Endothelial cell (in vitro differentiated cells): ENCODE measurements around the gene TBC1D12. TPM values are rescaled to one million over a fixed set of nuclear protein-coding genes. Genes with fewer than 3 reads are reported as not detected.

Experiments used
- DNase-seq: peaks from one replicate; pipeline ENCODE4 v3.0.0; 2021; ENCODE audit warnings: low spot score
- H3K27ac Mint-ChIP-seq: one replicate; pipeline ENCODE4 v1.8.0; 2021; ENCODE audit warnings: mixed read lengths, inconsistent platforms; ENCODE audit not compliant: unreplicated experiment
- H3K27me3 Mint-ChIP-seq: one replicate; pipeline ENCODE4 v1.8.0; 2021; ENCODE audit warnings: mild to moderate bottlenecking, moderate library complexity, mixed read lengths, inconsistent platforms; ENCODE audit not compliant: unreplicated experiment
- H3K36me3 Mint-ChIP-seq: one replicate; pipeline ENCODE4 v1.8.0; 2021; ENCODE audit warnings: mild to moderate bottlenecking, low read depth, mixed read lengths, inconsistent platforms; ENCODE audit not compliant: unreplicated experiment
- H3K4me1 Mint-ChIP-seq: one replicate; pipeline ENCODE4 v1.8.0; 2021; ENCODE audit warnings: mild to moderate bottlenecking, mixed read lengths, inconsistent platforms; ENCODE audit not compliant: unreplicated experiment
- H3K4me3 Mint-ChIP-seq: one replicate; pipeline ENCODE4 v1.8.0; 2021; ENCODE audit warnings: mild to moderate bottlenecking, mixed read lengths, inconsistent platforms; ENCODE audit not compliant: unreplicated experiment
- H3K9me3 Mint-ChIP-seq: one replicate; pipeline ENCODE4 v1.8.0; 2021; ENCODE audit warnings: mixed read lengths, inconsistent platforms; ENCODE audit not compliant: unreplicated experiment
- CTCF ChIP-seq: fragments of 200-600 bp; sonication (generic); IDR thresholded peaks from one replicate; pipeline ENCODE4 v1.5.0; 2021; ENCODE audit warnings: antibody characterized with exemption; ENCODE audit not compliant: unreplicated experiment
- total RNA-seq: library from RNA; stranded (reverse); fragmentation: NEBNext Ultra II Directional; extraction: Animal tissue kit (Norgen Biotek cat#: 25700); gene quantifications from one replicate; pipeline ENCODE4 v1.2.1, GENCODE V29; 2021; ENCODE audit not compliant: unreplicated experiment

The TBC1D12 gene
- total RNA-seq, 1 donor from 2014 or later, result 9.3 TPM

GRCh38 chr10:94485094-94485493 is 82.8 kb downstream of the TBC1D12 start:
- H3K27ac Mint-ChIP-seq, result no peak overlapping the region
- H3K27me3 Mint-ChIP-seq, result peaks cover 1% of the 10 kb centered on the region
- no peak for TF ChIP-seq CTCF

GRCh38 chr10:94487575-94487974 is 85.2 kb downstream of the TBC1D12 start:
- Mint-ChIP-seq H3K27me3 (no peaks in the 10 kb centered on the region), H3K4me1 (no peaks in the 10 kb centered on the region), H3K27ac (no peak overlapping the region), H3K4me3 (no peak overlapping the region), H3K36me3 (peaks cover 6% of the 10 kb centered on the region), H3K9me3 (no peaks in the 10 kb centered on the region)
- no peak for TF ChIP-seq CTCF
- no peak for DNase-seq

More at GRCh38 chr10:94485094-94485493, 82.8 kb downstream of the TBC1D12 start:
- H3K4me1 Mint-ChIP-seq, result no peaks in the 10 kb centered on the region
- no peak for DNase-seq
- no peaks in the 10 kb centered on the region for H3K9me3 Mint-ChIP-seq
- H3K4me3 Mint-ChIP-seq, result no peak overlapping the region
- H3K36me3 Mint-ChIP-seq, result peaks cover 6% of the 10 kb centered on the region

DNA sequence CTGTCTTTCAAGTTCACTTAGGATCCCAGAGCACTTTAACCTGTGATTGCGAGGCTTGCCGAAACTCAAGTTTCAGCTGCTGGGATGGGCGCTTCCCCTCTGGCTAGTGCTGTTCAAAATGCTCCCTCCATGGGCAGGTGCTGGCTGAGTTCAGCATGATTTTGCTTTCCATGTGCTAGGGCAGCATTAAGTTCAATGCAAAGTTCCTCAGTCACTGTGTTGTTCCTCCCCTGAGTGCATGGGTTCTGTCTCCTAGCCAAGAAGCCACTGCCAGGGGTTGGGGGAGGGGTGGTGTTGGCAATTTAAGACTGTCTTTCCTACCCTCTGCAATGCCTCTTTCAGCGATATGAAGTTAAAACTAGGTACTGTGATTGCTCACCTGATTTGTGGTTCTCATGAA is 86.8 kb downstream of the TBC1D12 start:
- H3K4me3 Mint-ChIP-seq, result no peak overlapping the region
- no peaks in the 10 kb centered on the region for H3K4me1 Mint-ChIP-seq
- H3K9me3 Mint-ChIP-seq, result no peaks in the 10 kb centered on the region
- no peak for TF ChIP-seq CTCF
- no peak overlapping the region for H3K27ac Mint-ChIP-seq
- H3K36me3 Mint-ChIP-seq, result no peaks in the 10 kb centered on the region
- H3K27me3 Mint-ChIP-seq, result no peaks in the 10 kb centered on the region
- no peak for DNase-seq

DNA sequence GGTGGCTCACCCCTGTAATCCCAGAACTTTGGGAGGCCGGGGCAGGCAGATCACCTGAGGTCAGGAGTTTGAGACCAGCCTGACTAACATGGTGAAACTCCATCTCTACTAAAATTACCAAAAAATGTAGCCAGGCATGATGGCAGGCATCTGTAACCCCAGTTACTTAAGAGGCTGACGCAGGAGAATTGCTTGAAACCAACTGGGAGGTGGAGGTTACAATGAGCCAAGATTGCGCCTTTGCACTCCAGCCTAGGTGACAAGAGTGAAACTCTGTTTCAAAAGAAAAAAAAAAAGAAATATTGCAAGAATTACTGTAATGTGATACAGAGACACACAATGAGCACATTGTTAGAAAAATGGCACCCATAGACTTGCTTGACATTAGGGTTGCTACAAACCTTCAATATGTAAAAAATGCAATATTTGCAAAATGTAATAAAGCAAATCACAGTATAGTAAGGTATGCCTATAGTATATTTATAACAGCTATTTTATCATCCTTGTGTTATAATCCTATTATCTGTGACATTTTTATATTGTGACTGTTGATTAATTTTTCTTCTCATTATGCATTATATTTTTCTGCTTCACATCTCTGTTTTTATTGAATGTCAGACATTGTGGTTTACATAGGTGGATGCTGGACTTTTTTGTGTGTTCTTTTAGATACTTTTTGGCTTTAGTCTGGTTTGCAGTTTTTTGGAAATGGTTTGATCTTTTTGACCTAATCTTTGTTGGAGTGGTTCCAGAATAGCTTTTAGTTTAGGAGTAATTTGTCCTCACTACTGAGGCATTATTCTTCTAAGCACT is 87.8 kb downstream of the TBC1D12 start:
- H3K4me1 Mint-ChIP-seq, result no peaks in the 10 kb centered on the region
- TF ChIP-seq CTCF, result no peak
- H3K4me3 Mint-ChIP-seq, result no peak overlapping the region
- H3K36me3 Mint-ChIP-seq, result no peaks in the 10 kb centered on the region
- no peak overlapping the region for H3K27ac Mint-ChIP-seq
- DNase-seq, result no peak
- H3K9me3 Mint-ChIP-seq, result no peaks in the 10 kb centered on the region
- H3K27me3 Mint-ChIP-seq, result no peaks in the 10 kb centered on the region

DNA sequence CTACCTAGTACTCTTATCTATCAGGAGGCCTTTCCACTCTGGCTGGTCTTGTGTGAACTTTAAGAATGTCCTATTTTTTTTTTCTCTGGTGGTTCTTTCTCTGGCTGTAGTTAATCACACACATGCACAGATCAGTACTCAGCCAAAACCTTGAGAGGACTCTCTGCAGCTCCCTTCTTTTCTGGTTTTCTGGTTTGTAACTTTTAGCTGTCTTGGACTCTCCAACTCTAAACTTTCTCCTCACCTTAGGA is 88.4 kb downstream of the TBC1D12 start:
- Mint-ChIP-seq H3K27ac (no peak overlapping the region), H3K4me3 (no peak overlapping the region), H3K27me3 (peaks cover 1% of the 10 kb centered on the region), H3K36me3 (no peaks in the 10 kb centered on the region), H3K9me3 (no peaks in the 10 kb centered on the region), H3K4me1 (no peaks in the 10 kb centered on the region)
- DNase-seq, result no peak
- TF ChIP-seq CTCF, result no peak
